ENCODE data around the gene AVPR2.

Gene AVPR2

DNA sequence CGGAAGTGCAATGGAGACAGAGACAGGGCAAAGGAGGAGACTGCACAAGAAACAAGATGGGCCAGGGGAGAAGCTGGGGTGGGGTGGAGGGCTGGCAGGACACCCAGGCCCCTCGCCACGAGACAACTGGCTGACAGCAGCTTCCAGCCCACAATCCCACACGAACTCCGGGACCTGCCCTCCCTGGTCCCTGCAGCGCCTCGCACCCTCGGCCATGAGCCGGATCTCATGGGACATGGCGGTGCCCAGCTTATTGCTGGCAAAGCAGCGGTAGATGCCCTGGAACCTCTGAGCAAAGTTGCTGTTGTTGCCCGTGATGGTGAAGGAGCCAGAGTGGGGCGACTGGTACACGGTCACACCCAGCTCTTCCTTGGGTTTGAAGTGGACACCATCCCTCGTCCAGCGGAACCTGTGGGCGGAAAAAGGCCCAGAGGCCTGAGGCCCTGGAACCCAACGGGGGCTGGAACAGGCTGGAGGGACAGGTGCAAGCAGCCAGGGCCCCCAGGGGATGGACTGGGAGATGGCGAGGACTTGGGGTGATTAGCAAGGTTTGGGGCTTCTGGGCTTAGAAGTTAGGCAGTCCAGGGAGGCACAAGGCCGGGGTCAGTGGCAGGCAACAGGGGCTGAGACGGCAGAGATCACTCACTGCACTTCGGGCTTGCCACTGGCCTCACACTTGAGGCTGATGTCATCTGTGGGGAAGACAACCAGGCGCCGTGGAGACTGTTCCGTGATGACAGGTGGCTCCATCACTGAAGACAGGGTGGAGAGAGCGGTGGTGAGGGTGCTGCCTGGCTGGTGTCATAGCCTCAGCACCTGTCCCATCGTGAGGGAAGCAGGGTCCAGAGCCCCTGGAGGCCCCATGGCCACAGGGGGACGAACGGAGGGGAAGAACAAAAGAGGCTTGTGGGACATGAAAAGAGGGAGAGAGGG, 32.3 kb upstream of the AVPR2 start:
- DNase-seq = no peak

DNA sequence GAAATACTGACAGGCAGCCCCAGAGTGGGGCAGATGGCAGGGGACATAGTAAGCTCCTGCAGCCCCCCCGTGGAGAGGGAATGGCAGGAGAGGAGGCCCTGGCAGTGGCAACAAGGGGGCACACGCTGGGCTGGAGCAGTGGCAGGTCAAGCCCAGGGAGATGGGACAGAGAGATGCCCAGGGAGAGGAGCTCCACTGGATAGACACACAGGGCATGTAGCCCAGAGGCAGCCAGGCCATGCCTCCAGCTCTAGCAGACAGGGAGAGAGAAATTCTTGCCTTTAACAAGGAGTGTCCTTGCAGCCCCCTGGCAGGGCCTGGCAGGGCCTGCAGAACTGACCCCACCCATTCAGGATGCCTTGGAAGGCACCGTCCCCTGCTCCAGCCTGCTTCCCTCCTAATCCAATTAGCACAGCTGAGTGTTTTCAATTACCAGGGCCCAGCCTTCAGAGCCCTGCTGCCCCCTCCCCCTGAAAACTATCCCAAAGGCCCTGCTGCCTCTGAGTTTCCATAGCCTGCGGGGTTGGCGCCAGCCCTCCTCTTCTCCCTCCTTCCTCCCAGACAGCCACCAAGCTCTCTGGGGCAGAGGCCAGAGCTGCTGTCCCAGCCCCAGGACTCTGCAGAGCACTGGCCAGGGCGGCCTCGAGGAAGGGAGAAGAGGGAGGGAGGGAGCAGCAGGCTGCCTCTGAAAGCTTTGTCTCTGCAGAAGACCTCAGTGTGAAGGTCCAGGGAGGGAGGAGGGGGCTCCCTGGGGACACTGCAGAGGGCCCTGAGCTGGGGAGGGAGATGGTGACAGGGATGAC, 31.0 kb upstream of the AVPR2 start:
- DNase-seq = no peak

GRCh38 chrX:153874085-153874365, 30.4 kb upstream of the AVPR2 start:
- DNase-seq = no peak

DNA sequence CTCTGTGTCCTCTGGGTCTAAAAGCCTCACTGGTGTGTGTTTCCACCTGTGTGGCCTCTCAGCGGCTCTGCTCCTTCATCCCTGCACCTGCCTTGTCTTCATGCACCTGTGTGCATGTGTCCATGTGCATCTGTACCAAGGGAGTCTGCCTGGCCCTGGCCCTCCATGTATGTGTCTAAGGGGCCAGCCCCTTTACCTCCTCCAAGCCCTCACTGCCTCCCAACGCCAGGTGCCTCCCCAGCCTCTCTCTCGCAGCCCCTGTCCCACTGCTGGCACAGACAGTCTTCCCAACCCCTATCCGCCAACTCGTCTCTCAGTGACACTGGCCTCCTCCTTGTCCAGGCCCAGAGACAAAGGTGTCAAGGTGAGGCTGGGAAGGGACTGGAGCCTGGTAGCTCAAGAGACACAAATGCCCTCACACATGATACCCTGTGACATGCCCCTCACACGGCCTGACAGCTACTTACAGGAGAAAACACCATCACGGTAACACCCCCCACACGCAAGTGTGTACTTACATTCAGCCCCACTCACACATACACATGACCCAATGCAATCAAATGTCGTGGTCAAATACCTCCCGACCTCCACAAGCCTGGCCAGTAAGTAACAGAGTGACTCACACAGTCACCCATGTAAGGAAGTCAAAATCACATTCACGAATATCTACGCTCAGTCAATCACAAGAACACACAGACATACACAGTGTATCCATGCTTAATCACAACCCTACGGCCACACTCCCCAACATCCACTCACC, 29.9 kb upstream of the AVPR2 start:
- DNase-seq = no peak

GRCh38 chrX:153875391-153876111, 28.9 kb upstream of the AVPR2 start:
- DNase-seq = peak; percentile 1 to 4

GRCh38 chrX:153876112-153876491, 28.4 kb upstream of the AVPR2 start:
- DNase-seq = no peak

DNA sequence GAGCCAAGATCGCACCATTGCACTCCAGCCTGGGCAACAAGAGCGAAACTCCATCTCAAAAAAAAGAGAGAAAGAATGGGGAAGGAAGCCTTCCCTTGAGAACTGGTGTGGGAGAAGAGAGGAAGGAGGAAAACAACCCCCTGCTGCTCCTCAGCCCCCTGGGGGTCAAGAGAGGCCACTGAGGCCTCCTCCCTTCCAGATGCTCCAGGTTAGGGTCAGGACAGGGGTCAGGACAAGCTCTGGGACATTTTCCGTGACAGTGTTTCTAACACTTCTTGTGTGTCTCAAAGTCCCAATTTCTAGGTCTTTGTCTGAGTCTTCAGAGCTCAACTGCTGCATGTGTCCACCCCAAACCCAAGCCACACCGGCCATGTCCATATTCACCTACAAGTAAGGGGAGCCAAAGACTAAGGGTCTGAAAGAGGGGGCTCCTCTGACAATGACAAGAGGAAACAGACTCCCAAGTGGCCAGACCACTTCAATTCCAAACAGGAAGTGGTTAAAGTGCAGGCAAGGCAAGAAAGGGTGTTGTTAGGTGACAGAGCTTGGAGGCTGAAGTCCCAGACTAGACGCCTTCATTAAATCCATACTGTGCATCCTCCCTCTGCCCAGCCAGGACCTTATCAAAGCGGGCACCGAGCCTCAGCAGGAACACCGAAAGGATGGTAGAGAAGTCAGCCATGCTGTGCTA, 26.8 kb upstream of the AVPR2 start:
- no peak for DNase-seq

- DNase-seq = no peak
Measured at GRCh38 chrX:153878345-153878744, 26.1 kb upstream of the AVPR2 start.

GRCh38 chrX:153878969-153879653, 25.4 kb upstream of the AVPR2 start:
- no peak for DNase-seq

DNA sequence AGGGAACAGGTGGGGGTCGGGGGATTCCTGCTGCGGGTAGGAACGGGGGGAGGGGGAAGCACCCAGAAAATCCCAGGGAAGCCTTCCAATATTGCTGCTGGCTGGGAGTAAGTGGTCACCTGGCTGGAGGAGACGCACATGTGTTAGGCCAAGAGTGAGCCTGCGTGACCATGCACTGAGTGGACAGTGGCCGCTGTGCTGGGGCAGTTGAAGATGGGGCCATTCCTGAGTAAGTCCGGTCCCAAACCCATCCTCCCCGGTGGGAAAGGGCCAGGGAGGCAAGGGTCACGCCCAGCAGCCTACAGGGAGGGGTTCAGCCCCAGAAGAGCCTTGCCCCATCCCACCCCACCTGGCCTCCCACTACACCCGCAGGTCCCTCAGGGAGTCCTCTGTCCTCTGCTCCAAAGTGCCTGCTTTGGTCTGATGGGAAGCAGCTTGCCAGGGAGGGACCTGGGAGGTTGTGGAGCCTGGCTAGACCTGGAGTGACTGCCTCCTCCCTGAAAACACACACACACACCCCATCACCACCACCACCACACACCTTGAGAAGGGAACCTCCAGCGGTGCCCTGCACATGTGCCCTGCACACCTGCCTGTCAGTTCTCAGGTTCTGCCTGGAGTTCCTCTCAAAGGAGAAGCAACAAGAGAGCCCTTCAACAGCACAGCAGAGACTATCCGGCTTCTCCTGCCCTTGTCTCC, 24.6 kb upstream of the AVPR2 start:
- no peak for DNase-seq

- no peak for DNase-seq
Measured at GRCh38 chrX:153880440-153880815, 24.0 kb upstream of the AVPR2 start.

DNA sequence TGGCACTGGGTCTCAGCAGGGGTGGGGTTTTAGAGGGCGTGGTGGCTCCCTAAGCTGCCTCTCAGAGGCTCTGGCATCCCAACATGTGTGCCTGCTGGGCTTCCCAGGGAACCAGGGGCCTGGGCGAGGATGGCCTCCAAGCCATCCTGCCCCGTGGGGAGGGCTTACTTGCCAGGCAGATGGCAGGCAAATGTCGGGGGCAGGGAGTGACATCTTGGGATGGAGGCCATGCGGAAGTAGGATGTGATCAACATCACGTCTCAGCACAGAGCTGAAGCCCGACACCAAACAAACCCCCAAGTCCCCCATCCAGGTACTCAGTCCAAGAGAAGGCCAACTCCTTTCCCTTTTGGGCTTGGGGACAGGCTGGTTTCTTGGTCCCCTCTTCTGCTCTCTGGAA, 23.2 kb upstream of the AVPR2 start:
- DNase-seq = no peak

DNA sequence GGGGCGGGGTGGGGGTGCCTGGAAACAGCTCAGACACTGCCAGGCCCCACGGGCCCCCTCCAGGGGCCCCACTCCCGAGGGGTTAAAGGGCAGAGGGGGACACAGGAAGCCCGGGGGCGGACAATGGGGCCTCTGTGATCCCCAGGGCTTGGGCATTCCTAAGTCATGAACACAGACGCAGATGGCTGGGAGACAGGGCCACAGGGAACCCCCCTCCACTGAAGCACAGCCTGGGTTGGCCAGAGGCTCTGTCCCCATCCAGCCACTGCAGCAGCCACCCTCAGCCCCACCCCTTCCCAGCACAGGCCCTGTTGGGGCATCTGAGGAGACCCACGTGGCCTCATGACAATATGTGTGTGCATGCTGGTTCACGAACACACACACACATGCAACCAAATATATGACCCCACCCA, 22.4 kb upstream of the AVPR2 start:
- DNase-seq = no peak

GRCh38 chrX:153882557-153882956, 21.9 kb upstream of the AVPR2 start:
- no peak for DNase-seq

- DNase-seq = no peak
Measured at GRCh38 chrX:153883163-153883843, 21.2 kb upstream of the AVPR2 start.

GRCh38 chrX:153884136-153884535, 20.3 kb upstream of the AVPR2 start:
- DNase-seq = no peak

DNA sequence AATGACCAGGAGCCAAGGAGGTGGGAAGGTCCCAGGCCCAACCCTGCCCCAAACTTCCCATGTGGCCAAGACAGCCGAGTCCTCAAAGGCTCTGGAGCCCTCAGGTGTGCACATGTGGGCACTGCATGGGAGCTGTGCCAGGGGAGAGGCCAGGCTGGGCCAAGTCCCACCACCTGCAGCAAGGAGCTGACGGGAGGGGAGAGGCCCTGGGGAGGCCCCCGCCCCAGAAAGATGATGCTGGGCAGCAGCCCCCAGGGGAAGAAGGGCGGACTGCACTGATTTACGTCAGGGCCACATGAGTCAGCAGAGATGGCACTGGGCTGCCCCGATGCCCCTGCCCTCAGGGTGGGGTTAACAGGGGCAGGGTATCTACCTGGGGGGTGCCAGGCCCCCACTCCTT, 19.9 kb upstream of the AVPR2 start:
- no peak for DNase-seq

DNA sequence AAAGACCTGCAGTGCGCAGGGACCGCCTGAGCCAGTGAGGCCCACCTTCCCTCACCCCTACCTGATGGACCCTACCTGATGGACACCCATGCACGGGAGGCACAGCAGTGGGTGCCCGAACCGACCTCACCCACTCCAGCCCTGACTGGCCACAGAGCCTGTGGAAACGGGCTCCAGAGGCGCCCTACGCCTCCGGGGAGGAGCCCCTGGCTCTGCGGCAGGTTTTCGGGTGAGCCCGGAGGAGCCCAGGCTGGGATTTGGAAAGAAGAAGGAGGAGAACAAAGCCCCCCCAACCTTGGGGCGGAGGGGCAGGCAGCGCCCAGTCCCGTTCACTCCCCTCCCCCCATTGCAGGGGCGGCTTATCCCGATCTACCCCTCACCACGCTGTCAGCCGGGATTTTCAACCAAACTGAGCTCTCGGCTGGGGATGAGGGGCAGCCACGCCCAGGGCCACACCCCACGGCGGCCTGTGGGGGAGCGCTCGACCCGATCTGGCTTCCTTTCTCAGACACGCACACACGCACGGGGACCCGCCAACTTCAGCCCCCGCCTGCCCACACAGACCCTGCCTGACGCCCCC, 19.2 kb upstream of the AVPR2 start:
- no peak for DNase-seq

DNA sequence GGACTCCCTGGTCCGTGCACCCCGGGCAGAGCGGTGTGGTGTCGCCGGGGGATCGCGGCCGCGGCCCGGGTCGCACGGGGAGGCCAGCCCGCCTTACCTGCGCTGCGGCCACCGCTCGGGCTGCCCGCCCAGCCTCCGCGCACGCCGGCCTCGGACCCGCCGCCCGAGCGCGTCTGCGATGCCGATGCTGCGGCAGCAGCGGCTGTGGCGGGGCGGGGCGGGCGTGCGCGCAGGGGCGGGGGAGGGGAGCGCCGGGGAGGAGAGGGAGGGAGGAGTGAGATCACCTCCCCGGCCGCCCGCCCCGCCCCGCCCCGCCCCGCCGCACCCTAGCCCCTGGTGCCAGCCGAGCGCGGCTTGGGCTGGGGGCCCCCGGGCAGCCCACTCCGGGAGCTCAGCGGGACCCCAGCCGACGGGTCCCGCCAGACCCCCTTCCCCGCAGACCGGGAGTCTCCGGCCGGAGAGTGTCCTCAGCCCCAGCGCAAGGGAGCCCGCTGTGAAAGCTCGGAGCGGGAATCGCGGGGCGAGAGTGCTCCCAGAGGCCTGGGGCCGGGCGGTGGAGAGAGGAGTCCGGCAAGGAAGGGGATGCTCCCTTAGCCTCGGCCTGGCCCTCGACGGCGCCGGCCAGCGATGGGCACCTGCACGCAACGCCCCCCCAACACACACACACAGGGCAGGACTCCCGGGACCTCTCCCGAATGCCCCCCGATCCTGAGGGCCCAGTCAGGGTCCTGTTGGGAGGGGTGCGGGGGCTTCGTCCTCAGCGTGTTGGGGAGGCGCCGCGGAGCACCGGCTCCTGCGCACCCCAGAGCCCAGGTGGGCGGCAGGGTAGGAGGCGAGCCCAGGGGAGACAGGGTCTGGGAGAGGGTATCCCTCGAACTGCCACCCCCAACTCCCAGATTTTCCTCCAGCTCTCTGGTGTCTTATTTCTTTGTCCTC, 18.2 kb upstream of the AVPR2 start, which contains the start of gene L1CAM:
L1CAM (minus strand) TSS at position 206 of the 936 bp plus-strand sequence. CDS start 10,337 bp downstream, outside the sequence.
- DNase-seq = no peak

Measured in AML-193 (cell line).